PFSK-1 (cell line): ENCODE measurements around the gene TMEM255B.

Experiments used
- FOXP2 ChIP-seq: optimal IDR thresholded peaks from 2 replicates; pipeline ENCODE3; 2011; ENCODE audit warnings: borderline replicate concordance, control low read depth, inconsistent platforms; ENCODE audit not compliant: insufficient read depth; ENCODE audit errors: extremely low read length, extremely low read depth
- POLR2AphosphoS5 ChIP-seq: IDR thresholded peaks from 2 replicates; pipeline ENCODE4 v1.6.1; 2012; ENCODE audit warnings: low read depth, mild to moderate bottlenecking, control low read depth, low read length, moderate library complexity
- REST ChIP-seq, 2 experiments: IDR thresholded peaks; 2 replicates each; pipeline versions ENCODE4 v1.6.1 to v1.8.0; 2011 to 2012; ENCODE audit warnings: low read depth in 2 of 2, low read length in 2 of 2, control low read depth in 1 of 2, inconsistent platforms in 1 of 2, mild to moderate bottlenecking in 1 of 2, moderate library complexity in 1 of 2; ENCODE audit not compliant: insufficient read depth in 1 of 2
- SIN3A ChIP-seq: IDR thresholded peaks from 2 replicates; pipeline ENCODE4 v1.6.1; 2012; ENCODE audit warnings: mild to moderate bottlenecking, low read length, moderate library complexity, borderline replicate concordance; ENCODE audit not compliant: insufficient read depth
- TAF1 ChIP-seq: IDR thresholded peaks from 2 replicates; pipeline ENCODE4 v1.6.1; 2012; ENCODE audit warnings: low read length, control low read depth, borderline replicate concordance; ENCODE audit not compliant: insufficient read depth

- TF ChIP-seq REST (IDR thresholded peaks at IDR 0.05; ENCODE audit: insufficient read depth in 1 of 2, low read depth in 2 of 2, low read length in 2 of 2) (no peak), TAF1 (no peak), FOXP2 (no peak), POLR2AphosphoS5 (no peak), SIN3A (no peak)
These were observed 87.0 kb downstream of the TMEM255B start for GRCh38 chr13:113845723-113846635.
